ENCODE results near the gene POLDIP3.
"Not testable (repeated sequence)": the region's sequence is repeated elsewhere in the genome, so short reads cannot be mapped to it uniquely, and the experiment has no call there.

POLDIP3 gene

GRCh38 chr22:42596863-42597530, 17.7 kb downstream of the POLDIP3 start:
- Histone ChIP-seq H3K4me2 (ENCODE audit: low read length) (no peak overlapping the region), H3K9me3 (replicated peaks; ENCODE audit: low read length) (no peaks in the 10 kb centered on the region), H3K36me3 (ENCODE audit: insufficient read depth, low read length) (peaks cover 80% of the 10 kb centered on the region), H3K4me3 (ENCODE audit: low read length) (no peak overlapping the region), H3K4me1 (ENCODE audit: control insufficient read depth, insufficient read depth, low read length) (no peaks in the 10 kb centered on the region), H3K27me3 (ENCODE audit: control insufficient read depth, insufficient read depth, low read length) (no peaks in the 10 kb centered on the region), H3K9ac (ENCODE audit: low read depth, low read length) (no peak overlapping the region)

- no peak overlapping the region for H3K9ac ChIP-seq (ENCODE audit: low read depth, low read length)
- H3K4me3 ChIP-seq (ENCODE audit: low read length): no peak overlapping the region
- no peaks in the 10 kb centered on the region for H3K27me3 ChIP-seq (ENCODE audit: control insufficient read depth, insufficient read depth, low read length)
- no peaks in the 10 kb centered on the region for H3K9me3 ChIP-seq (replicated peaks; ENCODE audit: low read length)
- H3K4me1 ChIP-seq (ENCODE audit: control insufficient read depth, insufficient read depth, low read length): no peaks in the 10 kb centered on the region
- H3K36me3 ChIP-seq (ENCODE audit: insufficient read depth, low read length): peaks cover 83% of the 10 kb centered on the region
- H3K4me2 ChIP-seq (ENCODE audit: low read length): no peak overlapping the region
Observed at GRCh38 chr22:42596336-42596735, 18.3 kb downstream of the POLDIP3 start.

- Histone ChIP-seq H3K36me3 (ENCODE audit: insufficient read depth, low read length) (peaks cover 82% of the 10 kb centered on the region), H3K4me1 (ENCODE audit: control insufficient read depth, insufficient read depth, low read length) (no peaks in the 10 kb centered on the region), H3K9ac (ENCODE audit: low read depth, low read length) (no peak overlapping the region), H3K9me3 (replicated peaks; ENCODE audit: low read length) (no peaks in the 10 kb centered on the region), H3K27me3 (ENCODE audit: control insufficient read depth, insufficient read depth, low read length) (no peaks in the 10 kb centered on the region), H3K4me2 (ENCODE audit: low read length) (no peak overlapping the region), H3K4me3 (ENCODE audit: low read length) (no peak overlapping the region)
Observed at GRCh38 chr22:42595434-42595833, 19.2 kb downstream of the POLDIP3 start.

GRCh38 chr22:42591987-42592386, 22.7 kb downstream of the POLDIP3 start:
- H3K9ac ChIP-seq (ENCODE audit: low read depth, low read length): no peak overlapping the region
- H3K27me3 ChIP-seq (ENCODE audit: control insufficient read depth, insufficient read depth, low read length): no peaks in the 10 kb centered on the region
- H3K36me3 ChIP-seq (ENCODE audit: insufficient read depth, low read length): peaks cover 80% of the 10 kb centered on the region
- H3K9me3 ChIP-seq (replicated peaks; ENCODE audit: low read length): no peaks in the 10 kb centered on the region
- no peak overlapping the region for H3K4me2 ChIP-seq (ENCODE audit: low read length)
- H3K4me3 ChIP-seq (ENCODE audit: low read length): no peak overlapping the region
- H3K4me1 ChIP-seq (ENCODE audit: control insufficient read depth, insufficient read depth, low read length): no peaks in the 10 kb centered on the region

- Histone ChIP-seq H3K36me3 (ENCODE audit: insufficient read depth, low read length) (peaks cover 75% of the 10 kb centered on the region), H3K4me2 (ENCODE audit: low read length) (no peak overlapping the region), H3K9ac (ENCODE audit: low read depth, low read length) (no peak overlapping the region), H3K4me1 (ENCODE audit: control insufficient read depth, insufficient read depth, low read length) (no peaks in the 10 kb centered on the region), H3K4me3 (ENCODE audit: low read length) (no peak overlapping the region), H3K9me3 (replicated peaks; ENCODE audit: low read length) (no peaks in the 10 kb centered on the region), H3K27me3 (ENCODE audit: control insufficient read depth, insufficient read depth, low read length) (no peaks in the 10 kb centered on the region)
Observed at GRCh38 chr22:42587588-42588175, 27.0 kb downstream of the POLDIP3 start.

GRCh38 chr22:42586381-42586780, 28.3 kb downstream of the POLDIP3 start:
- H3K4me1 ChIP-seq (ENCODE audit: control insufficient read depth, insufficient read depth, low read length): peaks cover 4% of the 10 kb centered on the region
- H3K4me2 ChIP-seq (ENCODE audit: low read length): no peak overlapping the region
- H3K9me3 ChIP-seq (replicated peaks; ENCODE audit: low read length): no peaks in the 10 kb centered on the region
- H3K9ac ChIP-seq (ENCODE audit: low read depth, low read length): no peak overlapping the region
- no peak overlapping the region for H3K4me3 ChIP-seq (ENCODE audit: low read length)
- H3K36me3 ChIP-seq (ENCODE audit: insufficient read depth, low read length): peaks cover 66% of the 10 kb centered on the region
- no peaks in the 10 kb centered on the region for H3K27me3 ChIP-seq (ENCODE audit: control insufficient read depth, insufficient read depth, low read length)

- no peaks in the 10 kb centered on the region for H3K9me3 ChIP-seq (replicated peaks; ENCODE audit: low read length)
- peaks cover 58% of the 10 kb centered on the region for H3K36me3 ChIP-seq (ENCODE audit: insufficient read depth, low read length)
- no peak overlapping the region for H3K4me2 ChIP-seq (ENCODE audit: low read length)
- H3K27me3 ChIP-seq (ENCODE audit: control insufficient read depth, insufficient read depth, low read length): no peaks in the 10 kb centered on the region
- H3K4me1 ChIP-seq (ENCODE audit: control insufficient read depth, insufficient read depth, low read length): peaks cover 4% of the 10 kb centered on the region
- no peak overlapping the region for H3K9ac ChIP-seq (ENCODE audit: low read depth, low read length)
- no peak overlapping the region for H3K4me3 ChIP-seq (ENCODE audit: low read length)
Observed at GRCh38 chr22:42585096-42585495, 29.6 kb downstream of the POLDIP3 start.

GRCh38 chr22:42584364-42584940, 30.2 kb downstream of the POLDIP3 start:
- no peak overlapping the region for H3K9ac ChIP-seq (ENCODE audit: low read depth, low read length)
- H3K27me3 ChIP-seq (ENCODE audit: control insufficient read depth, insufficient read depth, low read length): no peaks in the 10 kb centered on the region
- peaks cover 4% of the 10 kb centered on the region for H3K4me1 ChIP-seq (ENCODE audit: control insufficient read depth, insufficient read depth, low read length)
- peaks cover 60% of the 10 kb centered on the region for H3K36me3 ChIP-seq (ENCODE audit: insufficient read depth, low read length)
- H3K4me2 ChIP-seq (ENCODE audit: low read length): no peak overlapping the region
- no peaks in the 10 kb centered on the region for H3K9me3 ChIP-seq (replicated peaks; ENCODE audit: low read length)
- H3K4me3 ChIP-seq (ENCODE audit: low read length): no peak overlapping the region

- H3K4me3 ChIP-seq (ENCODE audit: low read length): no peak overlapping the region
- peaks cover 4% of the 10 kb centered on the region for H3K4me1 ChIP-seq (ENCODE audit: control insufficient read depth, insufficient read depth, low read length)
- no peak overlapping the region for H3K4me2 ChIP-seq (ENCODE audit: low read length)
- H3K36me3 ChIP-seq (ENCODE audit: insufficient read depth, low read length): peaks cover 59% of the 10 kb centered on the region
- no peaks in the 10 kb centered on the region for H3K9me3 ChIP-seq (replicated peaks; ENCODE audit: low read length)
- H3K9ac ChIP-seq (ENCODE audit: low read depth, low read length): no peak overlapping the region
- H3K27me3 ChIP-seq (ENCODE audit: control insufficient read depth, insufficient read depth, low read length): no peaks in the 10 kb centered on the region
Observed at GRCh38 chr22:42582987-42583386, 31.7 kb downstream of the POLDIP3 start.

- Histone ChIP-seq H3K4me3 (ENCODE audit: low read length) (peak overlapping the region; percentile 91), H3K36me3 (ENCODE audit: insufficient read depth, low read length) (peaks cover 53% of the 10 kb centered on the region), H3K9ac (ENCODE audit: low read depth, low read length) (peak overlapping the region; percentile 89)
Observed at GRCh38 chr22:42581762-42582716, 32.6 kb downstream of the POLDIP3 start.

GRCh38 chr22:42581194-42581761, 33.4 kb downstream of the POLDIP3 start:
- Histone ChIP-seq H3K9ac (ENCODE audit: low read depth, low read length) (peak overlapping the region; percentile 89), H3K4me2 (ENCODE audit: low read length) (peak overlapping the region; percentile 91), H3K4me3 (ENCODE audit: low read length) (peak overlapping the region; percentile 91), H3K36me3 (ENCODE audit: insufficient read depth, low read length) (peaks cover 45% of the 10 kb centered on the region)
- not testable (repeated sequence) for H3K9me3 ChIP-seq (replicated peaks; ENCODE audit: low read length); H3K27me3 ChIP-seq (ENCODE audit: control insufficient read depth, insufficient read depth, low read length); H3K4me1 ChIP-seq (ENCODE audit: control insufficient read depth, insufficient read depth, low read length)

More at GRCh38 chr22:42581762-42582716, 32.6 kb downstream of the POLDIP3 start:
- Histone ChIP-seq H3K9me3 (replicated peaks; ENCODE audit: low read length) (no peaks in the 10 kb centered on the region), H3K4me2 (ENCODE audit: low read length) (peak overlapping the region; percentile 91), H3K27me3 (ENCODE audit: control insufficient read depth, insufficient read depth, low read length) (no peaks in the 10 kb centered on the region), H3K4me1 (ENCODE audit: control insufficient read depth, insufficient read depth, low read length) (peaks cover 4% of the 10 kb centered on the region)
